Heart left ventricle (tissue), 16 donors: ENCODE data around the gene BCL3. TPM values are rescaled to one million over a fixed set of nuclear protein-coding genes. Genes with fewer than 3 reads are reported as not detected.
A peak's percentile ranks its signal among the peaks of the same experiment; 100 is the strongest.

ENCODE experiments used
- ATAC-seq, 4 donors: fragments of 200-7000 bp; cut with Tn5 transposase; one replicate each; pipeline ENCODE4 v1.9.1; 2020 to 2022; ENCODE audit warnings: moderate library complexity in 4 of 4, mild to moderate bottlenecking in 3 of 4, moderate number of reproducible peaks in 1 of 4
- DNase-seq, 5 donors: peaks; one replicate each; pipeline ENCODE4 v3.0.0-alpha.2; 2020
- H3K27ac ChIP-seq, 12 donors: fragments of 200-600 bp; sonication (generic) in 4 of 12; one replicate each; pipeline versions ENCODE4 v1.5.0 to v1.8.0; 2016 to 2022; ENCODE audit warnings: mild to moderate bottlenecking in 2 of 12
- H3K27me3 ChIP-seq, 9 donors: fragments of 200-600 bp; sonication (generic) in 2 of 9; one replicate each; pipeline versions ENCODE4 v1.5.1 to v1.8.0; 2016 to 2022; ENCODE audit warnings: mild to moderate bottlenecking in 3 of 9
- H3K36me3 ChIP-seq, 9 donors: fragments of 200-600 bp; sonication (generic) in 2 of 9; one replicate each; pipeline versions ENCODE4 v1.5.0 to v1.8.0; 2018 to 2022; ENCODE audit warnings: mild to moderate bottlenecking in 2 of 9
- H3K4me1 ChIP-seq, 12 donors: fragments of 200-600 bp; sonication (generic) in 4 of 12; one replicate each; pipeline versions ENCODE4 v1.5.0 to v1.8.0; 2016 to 2022; ENCODE audit warnings: mild to moderate bottlenecking in 3 of 12
- H3K4me3 ChIP-seq, 12 donors: fragments of 200-600 bp; sonication (generic) in 4 of 12; one replicate each; pipeline versions ENCODE4 v1.5.0 to v1.8.0; 2017 to 2022; ENCODE audit warnings: mild to moderate bottlenecking in 9 of 12, moderate library complexity in 4 of 12
- H3K9me3 ChIP-seq, 12 donors: fragments of 200-600 bp; sonication (generic) in 4 of 12; one replicate each; pipeline versions ENCODE4 v1.5.0 to v1.8.0; 2016 to 2022; ENCODE audit warnings: mild to moderate bottlenecking in 1 of 12
- CTCF ChIP-seq, 12 donors: fragments of 200-600 bp; sonication (generic) in 4 of 12; IDR thresholded peaks; one replicate each; pipeline versions ENCODE4 v1.5.0 to v1.8.0; 2018 to 2022; ENCODE audit warnings: antibody characterized with exemption in 12 of 12, mild to moderate bottlenecking in 5 of 12
- POLR2A ChIP-seq, 2 donors: fragments of 450-650 bp; IDR thresholded peaks; one replicate each; pipeline ENCODE4 v1.6.1; 2017; ENCODE audit warnings: antibody characterized with exemption in 2 of 2, mild to moderate bottlenecking in 2 of 2, moderate library complexity in 2 of 2
- WGBS, 4 donors: extraction: QIAGEN DNeasy Blood & Tissue Kit in 2 of 4; methylation state at CpG; one replicate each; pipeline versions ENCODE4 v1.1.5 to v1.1.7; 2013 to 2018; 5-methylcytosine and 5-hydroxymethylcytosine counted together
- intact Hi-C, 10 donors: fragments of 100-400 bp; cut with DNase I; formaldehyde crosslinking; loops; one replicate each; pipeline versions ENCODE4 v1.11.1 to v1.14.2; 2022
- polyA plus RNA-seq, 2 donors: library from polyadenylated mRNA; stranded (reverse); fragments of 200-250 nt; gene quantifications; one replicate each; pipeline ENCODE4 v1.2.3, GENCODE V29; 2013
- total RNA-seq, 9 donors: library from RNA; depleted of rRNA in 2 of 9; stranded (reverse); fragments of >200 nt in 2 of 9; fragmentation: NEBNext Ultra II Directional in 3 of 9; extraction: Animal tissue kit (Norgen Biotek cat#: 25700) in 3 of 9; gene quantifications; one replicate each; pipeline versions ENCODE4 v1.1.0 to v1.2.4, GENCODE V29; 2016 to 2023
- donor health status: ischemic (EF 13 %, LVEDD 7.1; RV severe dilation, severe dysfunction).
- donor health status: healthy with polysubstance abuse.
- donor health status: DM: no; HTN: yes; CAD: no.
- donor health status: DM: no; HTN: no; CAD: no.
- donor health status: ischemic (EF 25% LVEDD 6.9; RV normal size, moderate dysfunction).
- donor health status: ischemic (EF 25% LVEDD 5.7; RV mildly dilated, moderate dysfunction).
- donor health status: healthy.
- donor health status: DM: yes; HTN: yes; CAD: no.
- donor health status: ischemic (EF 35%, LVEDD 5.7; RV mildly dilated, moderate dysfunction).
- donor health status: nonischemic (EF 11% LVEDD 7.7; RV severe dilation, severe dysfunction).
- donor health status: DM: yes; HTN: yes; CAD: no.
- donor health status: PGD.
- donor health status: ischemic (EF 29% LVEDD 5.4; RV normal size, mild dysfunction).
- donor health status: nonischemic (EF 23%, LVEDD 6.1; RV moderate dilation, normal function).

The BCL3 gene
- total and polyA plus RNA-seq, 11 donors, result 11.7 to 90.5 (median 18.9) TPM

GRCh38 chr19:44752816-44753625 is 4.5 kb downstream of the BCL3 start:
- peak overlapping the region; percentile 86 to 100 (median 95) for H3K27ac ChIP-seq
- H3K4me3 ChIP-seq, result peak overlapping the region in 11 of 12 donors; percentile 26 to 96 (median 55)
- no peaks in the 10 kb centered on the region for H3K9me3 ChIP-seq
- peaks cover 4 to 69% (median 21%) of the 10 kb centered on the region in 9 donors for H3K36me3 ChIP-seq
- TF ChIP-seq POLR2A (IDR thresholded peaks at IDR 0.05), result no peak
- TF ChIP-seq CTCF (IDR thresholded peaks at IDR 0.05), result peak in 3 of 12 donors; percentile 10 to 20 (median 14)
- no peaks in the 10 kb centered on the region for H3K27me3 ChIP-seq
- peaks cover 25 to 91% (median 70%) of the 10 kb centered on the region in 12 donors for H3K4me1 ChIP-seq
- ATAC-seq, result peak; percentile 30 to 65 (median 64)
- intact Hi-C loops, result no loop called here
- peak; percentile 93 to 97 (median 94) for DNase-seq
- 13 to 23% (median 14%) methylated on average over 11 to 18 of the region's 18 CpGs for WGBS, 4 donors

- intact Hi-C loops, result no loop called here
- no peak for ATAC-seq
- 0 to 3% (median 1%) methylated on average over 9 to 11 of the region's 11 CpGs for WGBS, 4 donors
- peaks cover 25 to 95% (median 75%) of the 10 kb centered on the region in 12 donors for H3K4me1 ChIP-seq
- H3K36me3 ChIP-seq, result peaks cover 4 to 74% (median 25%) of the 10 kb centered on the region in 9 donors
- peak overlapping the region in 11 of 12 donors; percentile 26 to 96 (median 55) for H3K4me3 ChIP-seq
- H3K27me3 ChIP-seq, result no peaks in the 10 kb centered on the region
- peak overlapping the region; percentile 86 to 100 (median 95) for H3K27ac ChIP-seq
- H3K9me3 ChIP-seq, result no peaks in the 10 kb centered on the region
- no peak for DNase-seq
- TF ChIP-seq CTCF (IDR thresholded peaks at IDR 0.05) (no peak), POLR2A (IDR thresholded peaks at IDR 0.05) (no peak)
Measured at GRCh38 chr19:44753626-44753931, 5.1 kb downstream of the BCL3 start.

- TF ChIP-seq CTCF (IDR thresholded peaks at IDR 0.05) (no peak), POLR2A (IDR thresholded peaks at IDR 0.05) (peak in 1 of 2 donors; percentile 42)
- ATAC-seq (peak; percentile 69 to 82 (median 74)), DNase-seq (peak; percentile 94 to 98 (median 97))
- H3K36me3 ChIP-seq, result peaks cover 4 to 77% (median 25%) of the 10 kb centered on the region in 9 donors
- H3K4me1 ChIP-seq, result peaks cover 25 to 97% (median 77%) of the 10 kb centered on the region in 12 donors
- H3K27ac ChIP-seq, result peak overlapping the region; percentile 86 to 100 (median 95)
- peak overlapping the region in 11 of 12 donors; percentile 26 to 96 (median 55) for H3K4me3 ChIP-seq
- 1 to 2% (median 1%) methylated on average over 20 to 33 of the region's 33 CpGs for WGBS, 4 donors
- no peaks in the 10 kb centered on the region for H3K27me3 ChIP-seq
- no peaks in the 10 kb centered on the region for H3K9me3 ChIP-seq
- intact Hi-C loops, result no loop called here
Measured at GRCh38 chr19:44753932-44754749, 5.6 kb downstream of the BCL3 start.

- no peak for DNase-seq
- peak overlapping the region; percentile 86 to 100 (median 95) for H3K27ac ChIP-seq
- no peaks in the 10 kb centered on the region for H3K9me3 ChIP-seq
- no peaks in the 10 kb centered on the region for H3K27me3 ChIP-seq
- ATAC-seq, result no peak
- intact Hi-C loops, result loop anchor here in 2 of 10 donors (5.0 kb wide), 1 partner anchor 32 kb away; no protein-coding TSS in a partner anchor
- peaks cover 4 to 80% (median 29%) of the 10 kb centered on the region in 9 donors for H3K36me3 ChIP-seq
- WGBS, 4 donors, result 35 to 44% (median 36%) methylated on average over 9 to 11 of the region's 11 CpGs
- TF ChIP-seq POLR2A (IDR thresholded peaks at IDR 0.05) (no peak), CTCF (IDR thresholded peaks at IDR 0.05) (no peak)
- H3K4me1 ChIP-seq, result peaks cover 25 to 96% (median 76%) of the 10 kb centered on the region in 12 donors
- H3K4me3 ChIP-seq, result peak overlapping the region in 11 of 12 donors; percentile 26 to 96 (median 55)
Measured at GRCh38 chr19:44754750-44755080, 6.2 kb downstream of the BCL3 start.
